Right atrium auricular region (tissue), 2 donors: ENCODE results near the gene RALA. TPM values are rescaled to one million over a fixed set of nuclear protein-coding genes. Genes with fewer than 3 reads are reported as not detected.
"Not testable (repeated sequence)": the region's sequence is repeated elsewhere in the genome, so short reads cannot be mapped to it uniquely, and the experiment has no call there.

Source experiments
- DNase-seq: peaks from one replicate; pipeline ENCODE4 v3.0.0-alpha.2; 2019; ENCODE audit warnings: low spot score
- H3K27ac ChIP-seq, 2 donors: fragments of 200-600 bp; sonication (generic); 1 replicate in 1 of 2; 2 replicates in 1 of 2; pipeline ENCODE4 v1.5.1; 2016 to 2019
- H3K27me3 ChIP-seq, 2 donors: fragments of 200-600 bp; sonication (generic); one replicate each; pipeline versions ENCODE4 v1.5.1 to v1.6.0; 2017 to 2019
- H3K36me3 ChIP-seq: fragments of 200-600 bp; sonication (generic); one replicate; pipeline ENCODE4 v1.5.1; 2016
- H3K4me1 ChIP-seq, 2 donors: fragments of 200-600 bp; sonication (generic); one replicate each; pipeline versions ENCODE4 v1.5.1 to v1.6.0; 2017 to 2019
- H3K4me3 ChIP-seq, 2 donors: fragments of 200-600 bp; sonication (generic); 1 replicate in 1 of 2; 2 replicates in 1 of 2; pipeline ENCODE4 v1.5.1; 2017 to 2019; ENCODE audit warnings: mild to moderate bottlenecking in 1 of 2, moderate library complexity in 1 of 2
- H3K9me3 ChIP-seq, 2 donors: fragments of 200-600 bp; sonication (generic); one replicate each; pipeline ENCODE4 v1.5.1; 2019
- CTCF ChIP-seq, 2 donors: fragments of 200-600 bp; sonication (generic); IDR thresholded peaks; one replicate each; pipeline ENCODE4 v1.5.1; 2019; ENCODE audit warnings: antibody characterized with exemption in 2 of 2
- total RNA-seq, 2 donors: library from RNA; depleted of rRNA; stranded (reverse); fragments of >200 nt; gene quantifications; one replicate each; pipeline ENCODE4 v1.1.0, GENCODE V29; 2016

The RALA gene
- total RNA-seq, 2 donors from 2014 or later, result 13.2 to 14.0 TPM

- H3K4me1 ChIP-seq, result no peaks in the 10 kb centered on the region
- H3K4me3 ChIP-seq, result no peak overlapping the region
- no peaks in the 10 kb centered on the region for H3K36me3 ChIP-seq
- DNase-seq, result no peak
- no peak for TF ChIP-seq CTCF (IDR thresholded peaks at IDR 0.05)
- no peak overlapping the region for H3K27ac ChIP-seq
- H3K9me3 ChIP-seq, result no peaks in the 10 kb centered on the region
- H3K27me3 ChIP-seq, result no peaks in the 10 kb centered on the region
Measured at GRCh38 chr7:39664057-39664456, 40.7 kb downstream of the RALA start.

- H3K27ac ChIP-seq, result no peak overlapping the region
- TF ChIP-seq CTCF (IDR thresholded peaks at IDR 0.05), result no peak
- no peaks in the 10 kb centered on the region for H3K27me3 ChIP-seq
- no peaks in the 10 kb centered on the region for H3K4me1 ChIP-seq
- no peak for DNase-seq
- no peaks in the 10 kb centered on the region for H3K36me3 ChIP-seq
- no peaks in the 10 kb centered on the region for H3K9me3 ChIP-seq
- H3K4me3 ChIP-seq, result no peak overlapping the region
Measured at GRCh38 chr7:39664585-39664984, 41.2 kb downstream of the RALA start.

- no peak overlapping the region for H3K4me3 ChIP-seq
- H3K4me1 ChIP-seq, result no peaks in the 10 kb centered on the region
- no peak overlapping the region for H3K27ac ChIP-seq
- DNase-seq, result no peak
- no peaks in the 10 kb centered on the region for H3K36me3 ChIP-seq
- TF ChIP-seq CTCF (IDR thresholded peaks at IDR 0.05), result no peak
- H3K27me3 ChIP-seq, result no peaks in the 10 kb centered on the region
- H3K9me3 ChIP-seq, result no peaks in the 10 kb centered on the region
Measured at GRCh38 chr7:39666562-39666961, 43.2 kb downstream of the RALA start.

GRCh38 chr7:39667341-39667923 lies 44.1 kb downstream of the RALA start:
- no peak overlapping the region for H3K4me3 ChIP-seq
- no peak for TF ChIP-seq CTCF (IDR thresholded peaks at IDR 0.05)
- H3K27me3 ChIP-seq, result no peaks in the 10 kb centered on the region
- DNase-seq, result no peak
- H3K36me3 ChIP-seq, result no peaks in the 10 kb centered on the region
- H3K4me1 ChIP-seq, result peaks cover 0 to 8% of the 10 kb centered on the region in 2 donors
- H3K9me3 ChIP-seq, result no peaks in the 10 kb centered on the region
- H3K27ac ChIP-seq, result no peak overlapping the region

GRCh38 chr7:39668280-39668679 lies 44.9 kb downstream of the RALA start:
- not testable (repeated sequence) for H3K27me3 ChIP-seq, H3K27ac ChIP-seq, DNase-seq, H3K9me3 ChIP-seq, H3K4me3 ChIP-seq, H3K36me3 ChIP-seq
- H3K4me1 ChIP-seq, result peaks cover 0 to 11% of the 10 kb centered on the region in 2 donors

GRCh38 chr7:39670052-39670451 lies 46.7 kb downstream of the RALA start:
- DNase-seq, result no peak
- Histone ChIP-seq H3K36me3 (no peaks in the 10 kb centered on the region), H3K4me3 (no peak overlapping the region), H3K4me1 (peaks cover 0 to 17% of the 10 kb centered on the region in 2 donors), H3K27me3 (no peaks in the 10 kb centered on the region), H3K9me3 (no peaks in the 10 kb centered on the region), H3K27ac (no peak overlapping the region)
- no peak for TF ChIP-seq CTCF (IDR thresholded peaks at IDR 0.05)
